RWPE1 (cell line): ENCODE measurements around the gene AP3D1.
"Not testable (repeated sequence)": the region's sequence is repeated elsewhere in the genome, so short reads cannot be mapped to it uniquely, and the experiment has no call there.

Experiments used
- CTCF ChIA-PET: fragments of 350-600 bp; sonication (Branson Sonifier 250); formaldehyde crosslinking; extraction: SDS; loops from one replicate; lab custom pipeline; 2021; lab: Yijun Ruan, JAX
- POLR2A ChIA-PET: fragments of 400-600 bp; formaldehyde crosslinking; extraction: SDS; loops from one replicate; lab custom pipeline; 2020; ENCODE audit warnings: antibody characterized with exemption; ENCODE audit not compliant: low non-redundant PET; lab: Yijun Ruan, JAX
- DNase-seq: peaks from one replicate; pipeline ENCODE4 v3.0.0; 2012; ENCODE audit warnings: low spot score
- H3K27ac ChIP-seq: fragments of 450-650 bp; 2 replicates; pipeline ENCODE4 v1.5.1; 2017
- CTCF ChIP-seq: fragments of 450-650 bp; conservative IDR thresholded peaks from 2 replicates; pipeline ENCODE4 v1.5.1; 2017; ENCODE audit warnings: low read depth, mild to moderate bottlenecking

The AP3D1 gene

GRCh38 chr19:2097203-2097885 is 54.0 kb downstream of the AP3D1 start:
- TF ChIP-seq CTCF: no peak
- CTCF ChIA-PET: interaction anchor here (0.7 kb wide), 1 partner anchor 228 kb away, joined by 5 read pairs; no protein-coding TSS in a partner anchor
- no peak for DNase-seq
- peak overlapping the region; percentile 98 for H3K27ac ChIP-seq
- POLR2A ChIA-PET: no interaction called here

- POLR2A ChIA-PET: no interaction called here
- peak; percentile 66 for TF ChIP-seq CTCF
- H3K27ac ChIP-seq: peak within 1 kb of the TSS; percentile 98
- CTCF ChIA-PET: interaction anchor here (0.7 kb wide), 1 partner anchor 229 kb away, joined by 5 read pairs; no protein-coding TSS in a partner anchor
- peak; percentile 96 for DNase-seq
Measured at GRCh38 chr19:2096480-2097202, 54.7 kb downstream of the AP3D1 start, which contains the start of gene IZUMO4. TSS of gene IZUMO4 (plus strand) at chr19:2096915. CDS start at chr19:2096946, 31 bp downstream.

- TF ChIP-seq CTCF: peak; percentile 39
- no peak for DNase-seq
- ChIA-PET CTCF (no interaction called here), POLR2A (interaction anchor here (0.7 to 0.8 kb wide), 2 partner anchors 9 to 47 kb away, joined by 3 to 4 read pairs; no protein-coding TSS in a partner anchor)
- peak within 1 kb of the TSS; percentile 98 for H3K27ac ChIP-seq
Measured at GRCh38 chr19:2096034-2096479, 55.3 kb downstream of the AP3D1 start, which contains the start of gene MOB3A. TSS of gene MOB3A (minus strand) at chr19:2096326. CDS start at chr19:2078560, 17,766 bp downstream.

GRCh38 chr19:2091926-2092525 is 59.3 kb downstream of the AP3D1 start:
- DNase-seq, CTCF ChIA-PET: not testable (repeated sequence)
- POLR2A ChIA-PET: interaction anchor here (0.7 kb wide), 1 partner anchor 1306 kb away, joined by 3 read pairs; no protein-coding TSS in a partner anchor
- peak overlapping the region; percentile 98 for H3K27ac ChIP-seq

- CTCF ChIA-PET: interaction anchor here (0.6 kb wide), 1 partner anchor 17 kb away, joined by 3 read pairs; no protein-coding TSS in a partner anchor
- H3K27ac ChIP-seq: peak overlapping the region; percentile 98
- POLR2A ChIA-PET: interaction anchor here (0.5 to 0.7 kb wide), 3 partner anchors 38 to 688 kb away, joined by 3 to 4 read pairs (median 3); no protein-coding TSS in a partner anchor
- no peak for TF ChIP-seq CTCF
- DNase-seq: no peak
Measured at GRCh38 chr19:2089727-2090053, 61.7 kb downstream of the AP3D1 start.

GRCh38 chr19:2089001-2089711 is 62.2 kb downstream of the AP3D1 start:
- no peak; the same call in 1 of the 2 replicates for TF ChIP-seq CTCF
- peak overlapping the region; percentile 98 for H3K27ac ChIP-seq
- ChIA-PET CTCF (no interaction called here), POLR2A (interaction anchor here (0.6 kb wide), 1 partner anchor 241 kb away, joined by 4 read pairs; no protein-coding TSS in a partner anchor)
- peak; percentile 92 for DNase-seq
